GM12878 (cell line): Measurements from ENCODE around the gene DGKB. TPM values are rescaled to one million over a fixed set of nuclear protein-coding genes. Genes with fewer than 3 reads are reported as not detected.

Experiments
- ATAC-seq: fragments of 200-7000 bp; cut with Tn5 transposase; 3 replicates; pipeline ENCODE4 v1.9.1; 2020; ENCODE audit warnings: mild to moderate bottlenecking, moderate library complexity
- BruUV-seq: library from RNA; stranded (reverse); fragments of 400-500 nt; replicated peaks from 2 replicates; lab custom pipeline; 2021; lab: Mats Ljungman, UMichigan
- CTCF ChIA-PET: fragments of 300-600 bp; sonication (Branson Sonifier 250); formaldehyde crosslinking; extraction: SDS; loops from one replicate; lab custom pipeline; 2021; ENCODE audit warnings: inconsistent platforms; lab: Yijun Ruan, JAX
- POLR2A ChIA-PET: fragments of 350-600 bp; formaldehyde crosslinking; extraction: SDS; loops from one replicate; lab custom pipeline; 2021; ENCODE audit warnings: inconsistent platforms; lab: Charles Lee
- RAD21 ChIA-PET: fragments of 300-600 bp; sonication (Branson Sonifier 250); formaldehyde crosslinking; loops from one replicate; lab custom pipeline; 2023; ENCODE audit warnings: antibody characterized with exemption; ENCODE audit not compliant: unreplicated experiment; lab: Charles Lee
- SMC1A ChIA-PET: fragments of 300-600 bp; sonication (Branson Sonifier 250); formaldehyde crosslinking; loops from one replicate; lab custom pipeline; 2023; ENCODE audit not compliant: unreplicated experiment, uncharacterized antibody; lab: Charles Lee
- DNase-seq: peaks from one replicate; pipeline ENCODE4 v3.0.0-alpha.2; 2011; ENCODE audit warnings: low read depth, low spot score
- FAIRE-seq: peaks from 3 replicates; lab custom pipeline; 2011; peaks lifted over from hg19 to GRCh38; lab: Jason Lieb, UNC
- H2AFZ ChIP-seq: 2 replicates; pipeline ENCODE4 v1.6.0; 2011; ENCODE audit warnings: low read depth, low read length, control low read depth; ENCODE audit not compliant: control insufficient read depth
- H3K27ac ChIP-seq: 2 replicates; pipeline ENCODE4 v1.5.1; 2011; ENCODE audit warnings: control low read depth; ENCODE audit not compliant: control insufficient read depth, insufficient read depth
- H3K27me3 ChIP-seq, 2 experiments: replicated peaks in 1 of 2; 2 replicates each; pipeline versions ENCODE4 v1.6.0 to v1.6.1; 2011; ENCODE audit warnings: low read length in 1 of 2; ENCODE audit not compliant: control insufficient read depth in 2 of 2, insufficient read depth in 2 of 2
- H3K36me3 ChIP-seq, 2 experiments: 2 replicates each; pipeline ENCODE4 v1.5.1; 2011; ENCODE audit warnings: low read length in 1 of 2; ENCODE audit not compliant: control insufficient read depth in 2 of 2, insufficient read depth in 2 of 2
- H3K4me1 ChIP-seq: 2 replicates; pipeline ENCODE4 v1.6.1; 2011; ENCODE audit warnings: mild to moderate bottlenecking, low read length, moderate library complexity, mixed read lengths; ENCODE audit not compliant: control insufficient read depth, insufficient read depth
- H3K4me2 ChIP-seq: 2 replicates; pipeline ENCODE4 v1.6.0; 2011; ENCODE audit warnings: control low read depth; ENCODE audit not compliant: control insufficient read depth, insufficient read depth
- H3K4me3 ChIP-seq: fragments of 200-600 bp; sonication (generic); 2 replicates; pipeline ENCODE4 v1.5.1; 2016
- H3K79me2 ChIP-seq: 2 replicates; pipeline ENCODE4 v1.6.0; 2011; ENCODE audit warnings: low read length; ENCODE audit not compliant: control insufficient read depth, insufficient read depth
- H3K9ac ChIP-seq: 2 replicates; pipeline ENCODE4 v1.8.0; 2011; ENCODE audit warnings: low read length, control low read depth, mixed read lengths; ENCODE audit not compliant: control insufficient read depth, insufficient read depth
- H3K9me3 ChIP-seq: replicated peaks from 3 replicates; pipeline ENCODE4 v1.5.1; 2011; ENCODE audit warnings: mild to moderate bottlenecking, low read length; ENCODE audit not compliant: control insufficient read depth, insufficient read depth
- H4K20me1 ChIP-seq: 2 replicates; pipeline ENCODE4 v1.6.0; 2011; ENCODE audit not compliant: control insufficient read depth, insufficient read depth
- ASH2L ChIP-seq: fragments of 300-600, 200-600 bp; sonication (generic); IDR thresholded peaks from 2 replicates; pipeline ENCODE4 v1.6.1; 2017; ENCODE audit warnings: low read depth, mild to moderate bottlenecking, borderline replicate concordance
- BRCA1 ChIP-seq: IDR thresholded peaks from 2 replicates; pipeline ENCODE4 v1.6.1; 2011; ENCODE audit warnings: low read depth, low read length, improper control_type of control experiment
- CBX3 ChIP-seq: fragments of 200-600 bp; sonication (generic); IDR thresholded peaks from 2 replicates; pipeline ENCODE4 v1.6.1; 2016; ENCODE audit warnings: low read depth, borderline replicate concordance
- GATAD2B ChIP-seq: fragments of 450-650 bp; conservative IDR thresholded peaks from 2 replicates; pipeline ENCODE4 v1.6.1; 2017; ENCODE audit warnings: low read depth, mild to moderate bottlenecking, moderate library complexity
- IKZF2 ChIP-seq, 2 experiments: fragments of 450-650 bp; IDR thresholded peaks; 2 replicates each; pipeline ENCODE4 v1.6.1; 2017; ENCODE audit warnings: mild to moderate bottlenecking in 2 of 2, moderate library complexity in 2 of 2
- PAX8 ChIP-seq: fragments of 450-650 bp; IDR thresholded peaks from 2 replicates; pipeline ENCODE4 v1.6.1; 2017; ENCODE audit warnings: mild to moderate bottlenecking, moderate library complexity
- POLR2AphosphoS5 ChIP-seq: IDR thresholded peaks from 2 replicates; pipeline ENCODE4 v1.6.1; 2011; ENCODE audit warnings: mild to moderate bottlenecking, low read length, inconsistent platforms
- POU2F2 ChIP-seq: IDR thresholded peaks from 3 replicates; pipeline ENCODE4 v1.6.1; 2011; ENCODE audit warnings: low read depth, mild to moderate bottlenecking, low read length, borderline replicate concordance
- SUPT20H ChIP-seq: IDR thresholded peaks from 2 replicates; pipeline ENCODE4 v1.6.1; 2011; ENCODE audit warnings: low read depth, mild to moderate bottlenecking, low read length, moderate library complexity, borderline replicate concordance; ENCODE audit not compliant: control insufficient read depth
- TCF12 ChIP-seq: IDR thresholded peaks from 2 replicates; pipeline ENCODE4 v1.6.1; 2011; ENCODE audit warnings: low read depth, mild to moderate bottlenecking, low read length
- ZNF207 ChIP-seq: fragments of 450-650 bp; IDR thresholded peaks from 2 replicates; pipeline ENCODE4 v1.6.1; 2014; ENCODE audit warnings: antibody characterized with exemption, mild to moderate bottlenecking, borderline replicate concordance
- ZNF217 ChIP-seq: fragments of 450-650 bp; IDR thresholded peaks from 2 replicates; pipeline ENCODE4 v1.6.1; 2017; ENCODE audit warnings: antibody characterized with exemption, mild to moderate bottlenecking
- WGBS: methylation state at CpG from one replicate; pipeline ENCODE4 v1.1.6; 2016; ENCODE audit warnings: low lambda C conversion rate; ENCODE audit not compliant: insufficient replicate concordance, insufficient coverage; ENCODE audit errors: missing lambda C conversion rate; 5-methylcytosine and 5-hydroxymethylcytosine counted together
- in situ Hi-C: fragments of 300-500 bp; cut with MboI; formaldehyde crosslinking; loops from 9 replicates; pipeline ENCODE4 v1.14.3; 2018; ENCODE audit warnings: mixed read lengths
- intact Hi-C: fragments of 100-400 bp; cut with micrococcal nuclease; formaldehyde crosslinking; loops from one replicate; pipeline ENCODE4 v1.14.2; 2022; ENCODE audit not compliant: unreplicated experiment
- polyA plus RNA-seq, 11 experiments: library from polyadenylated mRNA; depleted of rRNA in 4 of 11; unstranded in 6 of 11; stranded (reverse) in 5 of 11; fragments of >200 nt; fragmentation: Nextera tagmentation in 4 of 11; fragmentation: Illumina TruSeq in 1 of 11; extraction: Ambion mirVana in 4 of 11; extraction: Trizol in 1 of 11; gene quantifications; 1 replicate in 1 of 11; 2 replicates in 10 of 11; pipeline versions ENCODE4 v1.2.1 to v1.2.3, GENCODE V29; 2011 to 2016; ENCODE audit warnings: inconsistent platforms in 2 of 11, missing spikeins in 2 of 11, low read depth in 1 of 11
- total RNA-seq, 4 experiments: library from RNA; depleted of rRNA in 3 of 4; stranded (reverse); fragments of >200 nt in 3 of 4; fragmentation: Illumina TruSeq in 1 of 4; extraction: Trizol in 1 of 4; gene quantifications; 2 replicates each; pipeline versions ENCODE4 v1.2.1 to v1.2.3, GENCODE V29; 2013 to 2021
- TF ChIP-seq, protein P1 (sequence below): IDR thresholded peaks from 2 replicates; pipeline ENCODE4 v1.6.1; 2012; ENCODE audit warnings: low read length, inconsistent platforms
- TF ChIP-seq, protein P2 (sequence below): IDR thresholded peaks from 2 replicates; pipeline ENCODE4 v1.6.1; 2012; ENCODE audit warnings: low read depth, low read length, improper control_type of control experiment
- TF ChIP-seq, protein P3 (sequence below): IDR thresholded peaks from 2 replicates; pipeline ENCODE4 v1.6.1; 2011; ENCODE audit warnings: low read depth, low read length, improper control_type of control experiment, borderline replicate concordance

DGKB gene
- total and polyA plus RNA-seq, 10 of the 15 experiments (the other 5 are each of a cell fraction or from before 2014, with no cell fraction given) = 0.02 to 0.10 (median 0.04) TPM; not detected in 6

DNA sequence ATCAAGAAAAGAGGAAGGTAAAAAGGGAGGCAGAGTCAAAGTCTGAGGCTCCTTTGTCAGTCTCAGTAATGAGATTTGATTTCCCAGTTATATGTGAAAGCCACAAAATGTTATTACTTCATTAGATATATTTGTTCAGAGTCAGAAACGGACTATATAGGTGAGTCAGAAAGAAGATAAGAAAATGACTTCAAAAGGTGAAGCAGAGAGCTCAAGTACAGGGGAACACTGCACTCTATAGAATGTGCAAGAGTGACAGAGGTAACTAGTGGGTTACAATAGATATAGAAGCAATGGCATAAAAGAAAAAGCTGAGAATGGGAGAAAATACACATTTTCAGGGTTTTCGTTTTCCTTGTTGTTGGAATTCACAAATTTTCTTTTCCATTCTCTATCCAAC is 43.3 kb downstream of the DGKB start:
- SMC1A ChIA-PET = interaction anchor here (0.6 kb wide), 1 partner anchor 35 kb away, joined by 3 read pairs; no protein-coding TSS in a partner anchor
- in situ Hi-C loops (no loop called here), intact Hi-C loops (no loop called here)
- Histone ChIP-seq H4K20me1 (no peaks in the 10 kb centered on the region), H2AFZ (no peak overlapping the region), H3K4me3 (no peak overlapping the region), H3K9ac (no peak overlapping the region), H3K27me3 (no peaks in the 10 kb centered on the region), H3K4me1 (no peaks in the 10 kb centered on the region), H3K9me3 (no peaks in the 10 kb centered on the region), H3K4me2 (no peak overlapping the region), H3K27ac (no peak overlapping the region), H3K79me2 (no peaks in the 10 kb centered on the region), H3K36me3 (no peaks in the 10 kb centered on the region)
- CTCF ChIA-PET = no interaction called here
- WGBS = 3% methylated on average over 2 of the region's 2 CpGs
- DNase-seq (no peak), ATAC-seq (peak; percentile 44; the same call in 2 of the 3 replicates), FAIRE-seq (no peak)
- POLR2A ChIA-PET = no interaction called here
- RAD21 ChIA-PET = no interaction called here
- no TSS peak for BruUV-seq
- TF ChIP-seq ZNF207 (no peak), IKZF2 (IDR thresholded peaks at IDR 0.05) (no peak), ASH2L (no peak), GATAD2B (no peak), TCF12 (no peak), POLR2AphosphoS5 (no peak), POU2F2 (no peak), ZNF217 (no peak), BRCA1 (no peak), SUPT20H (no peak), CBX3 (no peak), PAX8 (no peak)
- TF ChIP-seq, protein P1, sequence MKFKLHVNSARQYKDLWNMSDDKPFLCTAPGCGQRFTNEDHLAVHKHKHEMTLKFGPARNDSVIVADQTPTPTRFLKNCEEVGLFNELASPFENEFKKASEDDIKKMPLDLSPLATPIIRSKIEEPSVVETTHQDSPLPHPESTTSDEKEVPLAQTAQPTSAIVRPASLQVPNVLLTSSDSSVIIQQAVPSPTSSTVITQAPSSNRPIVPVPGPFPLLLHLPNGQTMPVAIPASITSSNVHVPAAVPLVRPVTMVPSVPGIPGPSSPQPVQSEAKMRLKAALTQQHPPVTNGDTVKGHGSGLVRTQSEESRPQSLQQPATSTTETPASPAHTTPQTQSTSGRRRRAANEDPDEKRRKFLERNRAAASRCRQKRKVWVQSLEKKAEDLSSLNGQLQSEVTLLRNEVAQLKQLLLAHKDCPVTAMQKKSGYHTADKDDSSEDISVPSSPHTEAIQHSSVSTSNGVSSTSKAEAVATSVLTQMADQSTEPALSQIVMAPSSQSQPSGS = no peak
- TF ChIP-seq, protein P2, sequence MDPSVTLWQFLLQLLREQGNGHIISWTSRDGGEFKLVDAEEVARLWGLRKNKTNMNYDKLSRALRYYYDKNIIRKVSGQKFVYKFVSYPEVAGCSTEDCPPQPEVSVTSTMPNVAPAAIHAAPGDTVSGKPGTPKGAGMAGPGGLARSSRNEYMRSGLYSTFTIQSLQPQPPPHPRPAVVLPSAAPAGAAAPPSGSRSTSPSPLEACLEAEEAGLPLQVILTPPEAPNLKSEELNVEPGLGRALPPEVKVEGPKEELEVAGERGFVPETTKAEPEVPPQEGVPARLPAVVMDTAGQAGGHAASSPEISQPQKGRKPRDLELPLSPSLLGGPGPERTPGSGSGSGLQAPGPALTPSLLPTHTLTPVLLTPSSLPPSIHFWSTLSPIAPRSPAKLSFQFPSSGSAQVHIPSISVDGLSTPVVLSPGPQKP = no peak
- TF ChIP-seq, protein P3, sequence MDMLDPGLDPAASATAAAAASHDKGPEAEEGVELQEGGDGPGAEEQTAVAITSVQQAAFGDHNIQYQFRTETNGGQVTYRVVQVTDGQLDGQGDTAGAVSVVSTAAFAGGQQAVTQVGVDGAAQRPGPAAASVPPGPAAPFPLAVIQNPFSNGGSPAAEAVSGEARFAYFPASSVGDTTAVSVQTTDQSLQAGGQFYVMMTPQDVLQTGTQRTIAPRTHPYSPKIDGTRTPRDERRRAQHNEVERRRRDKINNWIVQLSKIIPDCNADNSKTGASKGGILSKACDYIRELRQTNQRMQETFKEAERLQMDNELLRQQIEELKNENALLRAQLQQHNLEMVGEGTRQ = no peak
